ENCODE results near the gene CREB3L2.

GRCh38 chr7:137942484-137943115 lies 59.3 kb downstream of the CREB3L2 start:
- TF ChIP-seq ELK1 (IDR thresholded peaks at IDR 0.05; ENCODE audit: low read depth, low read length) (no peak), POLR2A (IDR thresholded peaks at IDR 0.05; ENCODE audit: low read length) (no peak), MAX (IDR thresholded peaks at IDR 0.05) (no peak), ESRRA (IDR thresholded peaks at IDR 0.05; ENCODE audit: borderline replicate concordance, low read length) (no peak), EP300 (IDR thresholded peaks at IDR 0.05) (no peak), RFX5 (IDR thresholded peaks at IDR 0.05) (no peak), KDM5A (IDR thresholded peaks at IDR 0.05) (no peak), MYC (IDR thresholded peaks at IDR 0.05; ENCODE audit: borderline replicate concordance, low read length) (no peak), SMC3 (IDR thresholded peaks at IDR 0.05) (no peak), FOSL2 (IDR thresholded peaks at IDR 0.05) (no peak), FOSL2 (CRISPR knock-in tag; IDR thresholded peaks at IDR 0.05) (no peak), ZNF302 (CRISPR knock-in tag; IDR thresholded peaks at IDR 0.05) (no peak), TFCP2L1 (CRISPR knock-in tag; IDR thresholded peaks at IDR 0.05) (no peak)
- TF ChIP-seq, protein P1, sequence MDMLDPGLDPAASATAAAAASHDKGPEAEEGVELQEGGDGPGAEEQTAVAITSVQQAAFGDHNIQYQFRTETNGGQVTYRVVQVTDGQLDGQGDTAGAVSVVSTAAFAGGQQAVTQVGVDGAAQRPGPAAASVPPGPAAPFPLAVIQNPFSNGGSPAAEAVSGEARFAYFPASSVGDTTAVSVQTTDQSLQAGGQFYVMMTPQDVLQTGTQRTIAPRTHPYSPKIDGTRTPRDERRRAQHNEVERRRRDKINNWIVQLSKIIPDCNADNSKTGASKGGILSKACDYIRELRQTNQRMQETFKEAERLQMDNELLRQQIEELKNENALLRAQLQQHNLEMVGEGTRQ (IDR thresholded peaks at IDR 0.05): no peak
- TF ChIP-seq, protein P2, sequence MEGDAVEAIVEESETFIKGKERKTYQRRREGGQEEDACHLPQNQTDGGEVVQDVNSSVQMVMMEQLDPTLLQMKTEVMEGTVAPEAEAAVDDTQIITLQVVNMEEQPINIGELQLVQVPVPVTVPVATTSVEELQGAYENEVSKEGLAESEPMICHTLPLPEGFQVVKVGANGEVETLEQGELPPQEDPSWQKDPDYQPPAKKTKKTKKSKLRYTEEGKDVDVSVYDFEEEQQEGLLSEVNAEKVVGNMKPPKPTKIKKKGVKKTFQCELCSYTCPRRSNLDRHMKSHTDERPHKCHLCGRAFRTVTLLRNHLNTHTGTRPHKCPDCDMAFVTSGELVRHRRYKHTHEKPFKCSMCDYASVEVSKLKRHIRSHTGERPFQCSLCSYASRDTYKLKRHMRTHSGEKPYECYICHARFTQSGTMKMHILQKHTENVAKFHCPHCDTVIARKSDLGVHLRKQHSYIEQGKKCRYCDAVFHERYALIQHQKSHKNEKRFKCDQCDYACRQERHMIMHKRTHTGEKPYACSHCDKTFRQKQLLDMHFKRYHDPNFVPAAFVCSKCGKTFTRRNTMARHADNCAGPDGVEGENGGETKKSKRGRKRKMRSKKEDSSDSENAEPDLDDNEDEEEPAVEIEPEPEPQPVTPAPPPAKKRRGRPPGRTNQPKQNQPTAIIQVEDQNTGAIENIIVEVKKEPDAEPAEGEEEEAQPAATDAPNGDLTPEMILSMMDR (IDR thresholded peaks at IDR 0.05): no peak

Data from A549 (cell line).